Measurements from ENCODE around the gene DLL1.

GRCh38 chr6:170290296-170291128 lies at the start of gene DLL1:
- TF ChIP-seq CTCF (IDR thresholded peaks at IDR 0.05) (no peak), POLR2A (IDR thresholded peaks at IDR 0.05) (peak; percentile 16 to 25)

All from uterus (tissue), 2 donors.